Brain microvascular endothelial cell (primary cell): ENCODE results near the gene CCDC40.

Experiments used
- DNase-seq: peaks from one replicate; pipeline ENCODE4 v3.0.0-alpha.2; 2020
- H3K27ac ChIP-seq: fragments of 250-450 bp; sonication (Bioruptor Pico); 2 replicates; pipeline ENCODE4 v1.5.1; 2020; ENCODE audit warnings: mild to moderate bottlenecking, moderate library complexity
- H3K27me3 ChIP-seq: fragments of 250-450 bp; sonication (Bioruptor Pico); replicated peaks from 2 replicates; pipeline ENCODE4 v1.5.1; 2020; ENCODE audit warnings: mild to moderate bottlenecking
- H3K36me3 ChIP-seq: fragments of 250-450 bp; sonication (Bioruptor Pico); replicated peaks from 2 replicates; pipeline ENCODE4 v1.5.1; 2020; ENCODE audit warnings: mild to moderate bottlenecking
- H3K4me3 ChIP-seq: 2 replicates; pipeline ENCODE4 v1.5.1; 2011; ENCODE audit warnings: low read depth, mild to moderate bottlenecking, control low read depth, low read length, moderate library complexity
- in situ Hi-C: cut with HindIII; loops from 2 replicates; pipeline ENCODE4 v1.10.0; 2017; ENCODE audit warnings: low sequenced_read_pairs, low pct_ligation_motif_present
- TF ChIP-seq, protein P1 (sequence below): IDR thresholded peaks from 2 replicates; pipeline ENCODE4 v1.5.1; 2011; ENCODE audit warnings: low read depth, mild to moderate bottlenecking, moderate library complexity, low read length, control low read depth, inconsistent platforms; ENCODE audit errors: missing control alignments

Gene CCDC40

DNA sequence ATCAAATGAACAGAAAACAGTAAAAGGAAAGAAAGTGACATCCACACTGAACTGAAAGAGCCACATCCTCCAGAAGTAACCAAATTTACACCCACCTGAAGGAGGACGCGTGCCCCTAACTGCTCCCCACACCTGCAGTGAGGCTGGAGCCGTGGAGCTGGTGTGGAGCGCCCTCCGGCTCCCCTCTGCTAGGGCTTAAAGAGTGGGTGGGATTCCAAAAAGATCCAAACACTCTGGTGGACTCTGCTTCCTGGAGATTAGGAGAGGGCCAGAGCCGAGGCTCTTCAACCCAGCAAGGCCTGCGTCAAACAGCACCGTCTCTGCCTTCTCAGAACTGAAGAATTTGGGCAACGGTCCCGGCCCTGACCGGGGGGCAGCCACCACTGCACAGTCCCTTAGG, 15.2 kb downstream of the CCDC40 start:
- DNase-seq = no peak
- in situ Hi-C loops = no loop called here
- H3K27me3 ChIP-seq = no peaks in the 10 kb centered on the region
- no peak overlapping the region for H3K27ac ChIP-seq
- no peaks in the 10 kb centered on the region for H3K36me3 ChIP-seq
- TF ChIP-seq, protein P1, sequence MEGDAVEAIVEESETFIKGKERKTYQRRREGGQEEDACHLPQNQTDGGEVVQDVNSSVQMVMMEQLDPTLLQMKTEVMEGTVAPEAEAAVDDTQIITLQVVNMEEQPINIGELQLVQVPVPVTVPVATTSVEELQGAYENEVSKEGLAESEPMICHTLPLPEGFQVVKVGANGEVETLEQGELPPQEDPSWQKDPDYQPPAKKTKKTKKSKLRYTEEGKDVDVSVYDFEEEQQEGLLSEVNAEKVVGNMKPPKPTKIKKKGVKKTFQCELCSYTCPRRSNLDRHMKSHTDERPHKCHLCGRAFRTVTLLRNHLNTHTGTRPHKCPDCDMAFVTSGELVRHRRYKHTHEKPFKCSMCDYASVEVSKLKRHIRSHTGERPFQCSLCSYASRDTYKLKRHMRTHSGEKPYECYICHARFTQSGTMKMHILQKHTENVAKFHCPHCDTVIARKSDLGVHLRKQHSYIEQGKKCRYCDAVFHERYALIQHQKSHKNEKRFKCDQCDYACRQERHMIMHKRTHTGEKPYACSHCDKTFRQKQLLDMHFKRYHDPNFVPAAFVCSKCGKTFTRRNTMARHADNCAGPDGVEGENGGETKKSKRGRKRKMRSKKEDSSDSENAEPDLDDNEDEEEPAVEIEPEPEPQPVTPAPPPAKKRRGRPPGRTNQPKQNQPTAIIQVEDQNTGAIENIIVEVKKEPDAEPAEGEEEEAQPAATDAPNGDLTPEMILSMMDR = no peak
- H3K4me3 ChIP-seq = no peak overlapping the region

GRCh38 chr17:80053102-80053501, 16.7 kb downstream of the CCDC40 start:
- TF ChIP-seq, protein P1 = no peak
- H3K36me3 ChIP-seq = no peaks in the 10 kb centered on the region
- H3K27me3 ChIP-seq = no peaks in the 10 kb centered on the region
- H3K4me3 ChIP-seq = no peak overlapping the region
- in situ Hi-C loops = no loop called here
- DNase-seq = no peak
- H3K27ac ChIP-seq = no peak overlapping the region

GRCh38 chr17:80055597-80055996, 19.2 kb downstream of the CCDC40 start:
- Histone ChIP-seq H3K36me3 (no peaks in the 10 kb centered on the region), H3K27me3 (no peaks in the 10 kb centered on the region), H3K4me3 (no peak overlapping the region), H3K27ac (no peak overlapping the region)
- TF ChIP-seq, protein P1 = no peak
- in situ Hi-C loops = no loop called here
- DNase-seq = no peak

GRCh38 chr17:80058311-80058955, 22.0 kb downstream of the CCDC40 start:
- in situ Hi-C loops = no loop called here
- Histone ChIP-seq H3K27ac (no peak overlapping the region), H3K27me3 (no peaks in the 10 kb centered on the region), H3K36me3 (no peaks in the 10 kb centered on the region), H3K4me3 (no peak overlapping the region)
- TF ChIP-seq, protein P1 = no peak
- DNase-seq = no peak

DNA sequence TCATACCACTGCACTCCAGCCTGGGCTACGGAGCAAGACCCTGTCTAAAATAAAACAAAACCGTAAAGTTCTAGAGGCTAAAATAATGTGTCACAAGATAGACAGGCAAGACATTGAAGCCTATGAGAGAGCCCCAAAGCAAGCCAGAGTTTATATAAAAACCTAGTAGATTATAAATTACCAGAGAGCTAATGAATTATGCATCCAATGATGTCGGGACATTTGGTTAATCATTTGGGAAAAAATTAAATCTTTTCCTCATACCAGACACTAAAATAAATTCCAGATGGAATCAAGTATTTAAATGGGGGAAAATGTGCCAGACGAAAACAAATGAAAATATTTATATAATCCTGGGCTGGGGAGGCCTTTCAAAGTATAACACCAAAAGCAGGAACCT, 24.2 kb downstream of the CCDC40 start:
- H3K27ac ChIP-seq = no peak overlapping the region
- H3K27me3 ChIP-seq = no peaks in the 10 kb centered on the region
- no peak overlapping the region for H3K4me3 ChIP-seq
- DNase-seq = no peak
- TF ChIP-seq, protein P1 = no peak
- no peaks in the 10 kb centered on the region for H3K36me3 ChIP-seq
- in situ Hi-C loops = no loop called here

GRCh38 chr17:80061421-80061820, 25.0 kb downstream of the CCDC40 start:
- in situ Hi-C loops = no loop called here
- no peak for DNase-seq
- no peak overlapping the region for H3K4me3 ChIP-seq
- TF ChIP-seq, protein P1 = no peak
- H3K36me3 ChIP-seq = no peaks in the 10 kb centered on the region
- H3K27me3 ChIP-seq = no peaks in the 10 kb centered on the region
- H3K27ac ChIP-seq = no peak overlapping the region
